ENCODE measurements around the gene MTUS2.

MTUS2 gene

GRCh38 chr13:29255567-29255966, 435.4 kb downstream of the MTUS2 start:
- DNase-seq = no peak

GRCh38 chr13:29260684-29261083, 440.5 kb downstream of the MTUS2 start:
- DNase-seq = no peak

GRCh38 chr13:29266261-29266660, 446.1 kb downstream of the MTUS2 start:
- no peak for DNase-seq

- DNase-seq = no peak
Measured at GRCh38 chr13:29266756-29267733, 446.9 kb downstream of the MTUS2 start.

- DNase-seq = no peak
Measured at GRCh38 chr13:29270271-29270985, 450.3 kb downstream of the MTUS2 start.

GRCh38 chr13:29271606-29272005, 451.5 kb downstream of the MTUS2 start:
- DNase-seq = no peak

- no peak for DNase-seq
Measured at GRCh38 chr13:29279356-29280254, 459.5 kb downstream of the MTUS2 start.

- DNase-seq = no peak
Measured at GRCh38 chr13:29281932-29282495, 461.9 kb downstream of the MTUS2 start.

GRCh38 chr13:29284726-29285125, 464.6 kb downstream of the MTUS2 start:
- no peak for DNase-seq

GRCh38 chr13:29287237-29287636, 467.1 kb downstream of the MTUS2 start:
- DNase-seq = no peak

GRCh38 chr13:29292045-29292444, 471.9 kb downstream of the MTUS2 start:
- DNase-seq = no peak

- no peak for DNase-seq
Measured at GRCh38 chr13:29294821-29295220, 474.7 kb downstream of the MTUS2 start.

GRCh38 chr13:29301027-29301426, 480.9 kb downstream of the MTUS2 start:
- no peak for DNase-seq

- no peak for DNase-seq
Measured at GRCh38 chr13:29304148-29304547, 484.0 kb downstream of the MTUS2 start.

GRCh38 chr13:29310806-29311205, 490.7 kb downstream of the MTUS2 start:
- no peak for DNase-seq

GRCh38 chr13:29315847-29316246, 495.7 kb downstream of the MTUS2 start:
- DNase-seq = no peak

- no peak for DNase-seq
Measured at GRCh38 chr13:29317828-29318227, 497.7 kb downstream of the MTUS2 start.

- no peak for DNase-seq
Measured at GRCh38 chr13:29318741-29319140, 498.6 kb downstream of the MTUS2 start.

GRCh38 chr13:29319451-29319850, 499.3 kb downstream of the MTUS2 start:
- no peak for DNase-seq

GRCh38 chr13:29323954-29324353, 503.8 kb downstream of the MTUS2 start:
- no peak for DNase-seq

GRCh38 chr13:29324601-29325000, 504.5 kb downstream of the MTUS2 start:
- DNase-seq = no peak

- no peak for DNase-seq
Measured at GRCh38 chr13:29328501-29328900, 508.4 kb downstream of the MTUS2 start.

- no peak for DNase-seq
Measured at GRCh38 chr13:29336356-29336755, 516.2 kb downstream of the MTUS2 start.

All from Kasumi-1 (cell line).